ENCODE data around the gene RXRA.

RXRA gene

GRCh38 chr9:134474055-134474370 lies 147.8 kb downstream of the RXRA start:
- DNase-seq (ENCODE audit: low spot score), result no peak

- DNase-seq (ENCODE audit: low spot score), result peak; percentile 91
These were observed 148.9 kb downstream of the RXRA start for GRCh38 chr9:134475011-134475790.

GRCh38 chr9:134476272-134476941 lies 150.2 kb downstream of the RXRA start:
- DNase-seq (ENCODE audit: low spot score), result no peak

GRCh38 chr9:134476942-134477335 lies 150.7 kb downstream of the RXRA start:
- no peak for DNase-seq (ENCODE audit: low spot score)

- no peak for DNase-seq (ENCODE audit: low spot score)
These were observed 151.2 kb downstream of the RXRA start for GRCh38 chr9:134477342-134477925.

- no peak for DNase-seq (ENCODE audit: low spot score)
These were observed 151.7 kb downstream of the RXRA start for GRCh38 chr9:134477927-134478326.

- DNase-seq (ENCODE audit: low spot score), result no peak
These were observed 155.5 kb downstream of the RXRA start for GRCh38 chr9:134481762-134482161.

GRCh38 chr9:134482226-134482625 lies 156.0 kb downstream of the RXRA start:
- DNase-seq (ENCODE audit: low spot score), result no peak

- DNase-seq (ENCODE audit: low spot score), result no peak
These were observed 157.3 kb downstream of the RXRA start for GRCh38 chr9:134483361-134484184.

GRCh38 chr9:134484479-134484878 lies 158.2 kb downstream of the RXRA start:
- DNase-seq (ENCODE audit: low spot score), result no peak

GRCh38 chr9:134485653-134486052 lies 159.4 kb downstream of the RXRA start:
- no peak for DNase-seq (ENCODE audit: low spot score)

GRCh38 chr9:134486143-134486591 lies 159.9 kb downstream of the RXRA start:
- DNase-seq (ENCODE audit: low spot score), result peak; percentile 71

GRCh38 chr9:134486596-134486995 lies 160.3 kb downstream of the RXRA start:
- DNase-seq (ENCODE audit: low spot score), result no peak
